Measurements from ENCODE around the gene SLC44A3.

Gene SLC44A3

GRCh38 chr1:94926126-94926914 is 106.2 kb downstream of the SLC44A3 start:
- no peak for DNase-seq (ENCODE audit: low read depth)
- no peak for TF ChIP-seq MYC (IDR thresholded peaks at IDR 0.05; ENCODE audit: low read depth, low read length)
- no peak overlapping the region for H3K4me3 ChIP-seq (ENCODE audit: low read depth, low read length)

- no peak within 1 kb of the TSS for H3K4me3 ChIP-seq (ENCODE audit: low read depth, low read length)
- no peak for TF ChIP-seq MYC (IDR thresholded peaks at IDR 0.05; ENCODE audit: low read depth, low read length)
- no peak for TF ChIP-seq POLR2A (IDR thresholded peaks at IDR 0.05; ENCODE audit: extremely low read depth, insufficient read length)
- TF ChIP-seq MAX (IDR thresholded peaks at IDR 0.05; ENCODE audit: low read depth, low read length): no peak
- no peak for TF ChIP-seq CTCF (IDR thresholded peaks at IDR 0.05; ENCODE audit: low read depth, low read length)
- DNase-seq (ENCODE audit: low read depth): no peak
Measured at GRCh38 chr1:94926915-94927404, 106.8 kb downstream of the SLC44A3 start, which contains the start of gene CNN3. TSS of gene CNN3 (minus strand) at chr1:94927110. CDS start at chr1:94926894, 216 bp downstream.

GRCh38 chr1:94927405-94928175 is 107.4 kb downstream of the SLC44A3 start:
- DNase-seq (ENCODE audit: low read depth): no peak
- no peak for TF ChIP-seq POLR2A (IDR thresholded peaks at IDR 0.05; ENCODE audit: extremely low read depth, insufficient read length)
- TF ChIP-seq MAX (IDR thresholded peaks at IDR 0.05; ENCODE audit: low read depth, low read length): no peak
- no peak for TF ChIP-seq CTCF (IDR thresholded peaks at IDR 0.05; ENCODE audit: low read depth, low read length)
- TF ChIP-seq MYC (IDR thresholded peaks at IDR 0.05; ENCODE audit: low read depth, low read length): no peak
- no peak overlapping the region for H3K4me3 ChIP-seq (ENCODE audit: low read depth, low read length)

- no peak for DNase-seq (ENCODE audit: low read depth)
- no peak for TF ChIP-seq MAX (IDR thresholded peaks at IDR 0.05; ENCODE audit: low read depth, low read length)
- TF ChIP-seq CTCF (IDR thresholded peaks at IDR 0.05; ENCODE audit: low read depth, low read length): no peak
- no peak for TF ChIP-seq POLR2A (IDR thresholded peaks at IDR 0.05; ENCODE audit: extremely low read depth, insufficient read length)
- TF ChIP-seq MYC (IDR thresholded peaks at IDR 0.05; ENCODE audit: low read depth, low read length): no peak
- no peak overlapping the region for H3K4me3 ChIP-seq (ENCODE audit: low read depth, low read length)
Measured at GRCh38 chr1:94928293-94928939, 108.3 kb downstream of the SLC44A3 start.

- H3K4me3 ChIP-seq (ENCODE audit: low read depth, low read length): no peak overlapping the region
- no peak for TF ChIP-seq CTCF (IDR thresholded peaks at IDR 0.05; ENCODE audit: low read depth, low read length)
- TF ChIP-seq MYC (IDR thresholded peaks at IDR 0.05; ENCODE audit: low read depth, low read length): no peak
- no peak for TF ChIP-seq POLR2A (IDR thresholded peaks at IDR 0.05; ENCODE audit: extremely low read depth, insufficient read length)
- TF ChIP-seq MAX (IDR thresholded peaks at IDR 0.05; ENCODE audit: low read depth, low read length): no peak
- DNase-seq (ENCODE audit: low read depth): no peak
Measured at GRCh38 chr1:94929351-94930217, 109.4 kb downstream of the SLC44A3 start.
